Measurements from ENCODE around the gene CPTP. TPM values are rescaled to one million over a fixed set of nuclear protein-coding genes. Genes with fewer than 3 reads are reported as not detected.
A peak's percentile ranks its signal among the peaks of the same experiment; 100 is the strongest.
"Not testable (repeated sequence)": the region's sequence is repeated elsewhere in the genome, so short reads cannot be mapped to it uniquely, and the experiment has no call there.

CPTP gene
- total and polyA plus RNA-seq, 2 of the 13 experiments (the other 11 are each of a cell fraction or from before 2014, with no cell fraction given): 5.5 to 9.3 TPM

DNA sequence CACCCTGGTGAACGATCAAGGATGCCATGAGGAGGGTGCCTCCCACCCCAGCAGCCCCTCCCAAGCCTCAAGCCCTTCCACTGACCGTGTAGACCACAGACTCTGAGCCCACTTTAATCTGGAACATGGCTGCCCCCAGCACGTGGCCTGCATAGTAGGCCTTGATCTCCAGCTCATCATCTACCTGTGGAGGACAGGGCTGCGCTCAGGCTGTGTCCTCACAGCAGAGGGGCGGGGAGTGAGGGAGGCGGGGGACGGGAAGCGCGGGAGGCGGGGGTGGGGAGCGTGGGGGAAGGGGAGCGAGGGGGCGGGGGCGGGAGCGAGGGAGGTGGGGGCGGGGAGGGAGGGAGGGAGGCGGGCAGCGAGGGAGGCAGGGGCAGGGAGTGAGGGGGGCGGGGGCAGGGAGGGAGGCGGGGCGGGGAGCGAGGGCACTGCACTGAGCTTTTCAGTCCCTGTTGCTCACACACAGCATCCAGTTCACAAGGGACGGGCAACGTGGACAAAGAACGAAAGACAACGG lies 9.1 kb upstream of the CPTP start (continued):
- TF ChIP-seq, protein P1, sequence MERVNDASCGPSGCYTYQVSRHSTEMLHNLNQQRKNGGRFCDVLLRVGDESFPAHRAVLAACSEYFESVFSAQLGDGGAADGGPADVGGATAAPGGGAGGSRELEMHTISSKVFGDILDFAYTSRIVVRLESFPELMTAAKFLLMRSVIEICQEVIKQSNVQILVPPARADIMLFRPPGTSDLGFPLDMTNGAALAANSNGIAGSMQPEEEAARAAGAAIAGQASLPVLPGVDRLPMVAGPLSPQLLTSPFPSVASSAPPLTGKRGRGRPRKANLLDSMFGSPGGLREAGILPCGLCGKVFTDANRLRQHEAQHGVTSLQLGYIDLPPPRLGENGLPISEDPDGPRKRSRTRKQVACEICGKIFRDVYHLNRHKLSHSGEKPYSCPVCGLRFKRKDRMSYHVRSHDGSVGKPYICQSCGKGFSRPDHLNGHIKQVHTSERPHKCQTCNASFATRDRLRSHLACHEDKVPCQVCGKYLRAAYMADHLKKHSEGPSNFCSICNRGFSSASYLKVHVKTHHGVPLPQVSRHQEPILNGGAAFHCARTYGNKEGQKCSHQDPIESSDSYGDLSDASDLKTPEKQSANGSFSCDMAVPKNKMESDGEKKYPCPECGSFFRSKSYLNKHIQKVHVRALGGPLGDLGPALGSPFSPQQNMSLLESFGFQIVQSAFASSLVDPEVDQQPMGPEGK (CRISPR knock-in tag; IDR thresholded peaks at IDR 0.05): no peak
- TF ChIP-seq TSC22D2 (CRISPR knock-in tag; IDR thresholded peaks at IDR 0.05; ENCODE audit: borderline replicate concordance) (no peak), ZNF543 (CRISPR knock-in tag; IDR thresholded peaks at IDR 0.05) (no peak), KLF16 (CRISPR knock-in tag; IDR thresholded peaks at IDR 0.05) (no peak)

DNA sequence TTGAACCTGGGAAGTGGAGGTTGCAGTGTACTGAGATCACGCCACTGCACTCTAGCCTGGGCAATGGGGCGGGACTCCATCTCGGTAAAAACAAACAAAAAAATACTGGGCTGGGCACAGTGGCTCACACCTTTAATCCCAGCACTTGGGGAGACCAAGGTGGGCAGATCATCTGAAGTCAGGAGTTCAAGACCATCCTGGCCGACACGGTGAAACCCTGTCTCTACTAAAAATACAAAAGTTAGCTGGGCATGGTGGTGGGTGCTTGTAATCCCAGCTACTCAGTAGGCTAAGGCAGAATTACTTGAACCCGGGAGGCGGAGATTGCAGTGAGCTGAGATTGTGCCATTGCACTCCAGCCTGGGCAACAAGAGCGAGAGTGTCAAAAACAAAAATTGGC lies 8.4 kb upstream of the CPTP start:
- CTCF ChIA-PET (ENCODE audit: low intra/inter-chr PET ratio, low total read pairs); H3K4me1 ChIP-seq (ENCODE audit: insufficient read depth, low read length); intact Hi-C loops (cut with micrococcal nuclease; ENCODE audit: unreplicated experiment); POLR2A ChIA-PET; BruUV-seq (replicated peaks); DNase-seq (ENCODE audit: low spot score); in situ Hi-C loops (cut with HindIII; ENCODE audit: extremely low pct_ligation_motif_present, low pct_unique_long_range_greater_than_20kb); H3K9ac ChIP-seq (ENCODE audit: insufficient read depth, low read depth, low read length); H3K27ac ChIP-seq (ENCODE audit: extremely low read length, insufficient read depth, low read length); H3K4me2 ChIP-seq (ENCODE audit: low read depth, low read length); H4K20me1 ChIP-seq (ENCODE audit: insufficient read depth, low read length); H3K27me3 ChIP-seq (ENCODE audit: control insufficient read depth in 1 of 2, insufficient read depth in 2 of 2, low read length in 2 of 2); FAIRE-seq; H2AFZ ChIP-seq (ENCODE audit: low read length); H3K9me3 ChIP-seq (ENCODE audit: low read length); H3K4me3 ChIP-seq (replicated peaks in 1 of 3; ENCODE audit: insufficient read depth in 1 of 3, low read depth in 2 of 3, low read length in 3 of 3); ATAC-seq: not testable (repeated sequence)
- Histone ChIP-seq H3K36me3 (replicated peaks in 1 of 2; ENCODE audit: control insufficient read depth in 1 of 2, insufficient read depth in 2 of 2, low read length in 2 of 2) (peaks cover 20 to 60% of the 10 kb centered on the region in 2 experiments; a peak in 4 of 5 replicates), H3K79me2 (ENCODE audit: insufficient read depth, low read length) (peaks cover 12% of the 10 kb centered on the region)
- WGBS (ENCODE audit: low lambda C conversion rate): 86% methylated on average over 8 of the region's 8 CpGs

DNA sequence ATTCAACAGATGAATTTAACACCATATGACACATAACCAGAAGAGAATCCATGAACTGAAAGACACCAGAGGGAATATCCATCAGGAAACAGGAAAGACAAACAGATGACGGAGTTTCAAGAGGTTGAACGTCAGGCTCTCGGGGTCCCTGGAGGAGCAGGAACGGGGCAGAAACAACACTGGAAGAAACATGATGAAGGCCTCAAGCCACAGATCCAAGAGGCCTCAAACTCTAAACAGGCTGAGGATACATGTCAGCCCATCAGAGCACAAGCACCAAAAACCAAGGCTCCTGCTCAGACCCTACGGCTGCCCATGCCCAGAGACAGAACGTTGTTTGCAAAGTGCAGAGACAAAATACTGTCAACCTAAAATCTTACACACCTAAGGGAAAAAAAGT lies 7.2 kb upstream of the CPTP start:
- POLR2A ChIA-PET: no interaction called here
- TF ChIP-seq, protein P2, sequence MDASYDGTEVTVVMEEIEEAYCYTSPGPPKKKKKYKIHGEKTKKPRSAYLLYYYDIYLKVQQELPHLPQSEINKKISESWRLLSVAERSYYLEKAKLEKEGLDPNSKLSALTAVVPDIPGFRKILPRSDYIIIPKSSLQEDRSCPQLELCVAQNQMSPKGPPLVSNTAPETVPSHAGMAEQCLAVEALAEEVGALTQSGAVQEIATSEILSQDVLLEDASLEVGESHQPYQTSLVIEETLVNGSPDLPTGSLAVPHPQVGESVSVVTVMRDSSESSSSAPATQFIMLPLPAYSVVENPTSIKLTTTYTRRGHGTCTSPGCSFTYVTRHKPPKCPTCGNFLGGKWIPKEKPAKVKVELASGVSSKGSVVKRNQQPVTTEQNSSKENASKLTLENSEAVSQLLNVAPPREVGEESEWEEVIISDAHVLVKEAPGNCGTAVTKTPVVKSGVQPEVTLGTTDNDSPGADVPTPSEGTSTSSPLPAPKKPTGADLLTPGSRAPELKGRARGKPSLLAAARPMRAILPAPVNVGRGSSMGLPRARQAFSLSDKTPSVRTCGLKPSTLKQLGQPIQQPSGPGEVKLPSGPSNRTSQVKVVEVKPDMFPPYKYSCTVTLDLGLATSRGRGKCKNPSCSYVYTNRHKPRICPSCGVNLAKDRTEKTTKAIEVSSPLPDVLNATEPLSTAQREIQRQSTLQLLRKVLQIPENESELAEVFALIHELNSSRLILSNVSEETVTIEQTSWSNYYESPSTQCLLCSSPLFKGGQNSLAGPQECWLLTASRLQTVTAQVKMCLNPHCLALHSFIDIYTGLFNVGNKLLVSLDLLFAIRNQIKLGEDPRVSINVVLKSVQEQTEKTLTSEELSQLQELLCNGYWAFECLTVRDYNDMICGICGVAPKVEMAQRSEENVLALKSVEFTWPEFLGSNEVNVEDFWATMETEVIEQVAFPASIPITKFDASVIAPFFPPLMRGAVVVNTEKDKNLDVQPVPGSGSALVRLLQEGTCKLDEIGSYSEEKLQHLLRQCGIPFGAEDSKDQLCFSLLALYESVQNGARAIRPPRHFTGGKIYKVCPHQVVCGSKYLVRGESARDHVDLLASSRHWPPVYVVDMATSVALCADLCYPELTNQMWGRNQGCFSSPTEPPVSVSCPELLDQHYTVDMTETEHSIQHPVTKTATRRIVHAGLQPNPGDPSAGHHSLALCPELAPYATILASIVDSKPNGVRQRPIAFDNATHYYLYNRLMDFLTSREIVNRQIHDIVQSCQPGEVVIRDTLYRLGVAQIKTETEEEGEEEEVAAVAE (CRISPR knock-in tag; IDR thresholded peaks at IDR 0.05; ENCODE audit: borderline replicate concordance): no peak
- TF ChIP-seq, protein P3, sequence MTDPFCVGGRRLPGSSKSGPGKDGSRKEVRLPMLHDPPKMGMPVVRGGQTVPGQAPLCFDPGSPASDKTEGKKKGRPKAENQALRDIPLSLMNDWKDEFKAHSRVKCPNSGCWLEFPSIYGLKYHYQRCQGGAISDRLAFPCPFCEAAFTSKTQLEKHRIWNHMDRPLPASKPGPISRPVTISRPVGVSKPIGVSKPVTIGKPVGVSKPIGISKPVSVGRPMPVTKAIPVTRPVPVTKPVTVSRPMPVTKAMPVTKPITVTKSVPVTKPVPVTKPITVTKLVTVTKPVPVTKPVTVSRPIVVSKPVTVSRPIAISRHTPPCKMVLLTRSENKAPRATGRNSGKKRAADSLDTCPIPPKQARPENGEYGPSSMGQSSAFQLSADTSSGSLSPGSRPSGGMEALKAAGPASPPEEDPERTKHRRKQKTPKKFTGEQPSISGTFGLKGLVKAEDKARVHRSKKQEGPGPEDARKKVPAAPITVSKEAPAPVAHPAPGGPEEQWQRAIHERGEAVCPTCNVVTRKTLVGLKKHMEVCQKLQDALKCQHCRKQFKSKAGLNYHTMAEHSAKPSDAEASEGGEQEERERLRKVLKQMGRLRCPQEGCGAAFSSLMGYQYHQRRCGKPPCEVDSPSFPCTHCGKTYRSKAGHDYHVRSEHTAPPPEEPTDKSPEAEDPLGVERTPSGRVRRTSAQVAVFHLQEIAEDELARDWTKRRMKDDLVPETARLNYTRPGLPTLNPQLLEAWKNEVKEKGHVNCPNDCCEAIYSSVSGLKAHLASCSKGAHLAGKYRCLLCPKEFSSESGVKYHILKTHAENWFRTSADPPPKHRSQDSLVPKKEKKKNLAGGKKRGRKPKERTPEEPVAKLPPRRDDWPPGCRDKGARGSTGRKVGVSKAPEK (CRISPR knock-in tag; IDR thresholded peaks at IDR 0.05; ENCODE audit: borderline replicate concordance): no peak

More for the DNA sequence above, 7.2 kb upstream of the CPTP start:
- CTCF ChIA-PET (ENCODE audit: low intra/inter-chr PET ratio, low total read pairs): no interaction called here
- Histone ChIP-seq H3K4me2 (ENCODE audit: low read depth, low read length) (no peak overlapping the region), H3K4me1 (ENCODE audit: insufficient read depth, low read length) (peaks cover 6% of the 10 kb centered on the region; the same call in 1 of the 2 replicates), H3K4me3 (replicated peaks in 1 of 3; ENCODE audit: insufficient read depth in 1 of 3, low read depth in 2 of 3, low read length in 3 of 3) (no peak overlapping the region), H3K79me2 (ENCODE audit: insufficient read depth, low read length) (peaks cover 24% of the 10 kb centered on the region), H4K20me1 (ENCODE audit: insufficient read depth, low read length) (peaks cover 5% of the 10 kb centered on the region; the same call in 1 of the 2 replicates), H3K9me3 (ENCODE audit: low read length) (no peaks in the 10 kb centered on the region), H3K9ac (ENCODE audit: insufficient read depth, low read depth, low read length) (no peak overlapping the region), H3K27ac (ENCODE audit: extremely low read length, insufficient read depth, low read length) (no peak overlapping the region), H3K36me3 (replicated peaks in 1 of 2; ENCODE audit: control insufficient read depth in 1 of 2, insufficient read depth in 2 of 2, low read length in 2 of 2) (peaks cover 19 to 58% of the 10 kb centered on the region in 2 experiments; a peak in 4 of 5 replicates), H2AFZ (ENCODE audit: low read length) (no peak overlapping the region), H3K27me3 (ENCODE audit: control insufficient read depth in 1 of 2, insufficient read depth in 2 of 2, low read length in 2 of 2) (no peaks in the 10 kb centered on the region)
- intact Hi-C loops (cut with micrococcal nuclease; ENCODE audit: unreplicated experiment): no loop called here
- FAIRE-seq (no peak), DNase-seq (ENCODE audit: low spot score) (no peak), ATAC-seq (no peak)
- in situ Hi-C loops (cut with HindIII; ENCODE audit: extremely low pct_ligation_motif_present, low pct_unique_long_range_greater_than_20kb): no loop called here
- 94% methylated on average over 6 of the region's 6 CpGs for WGBS (ENCODE audit: low lambda C conversion rate)
- TSS peak; percentile 51 for BruUV-seq (replicated peaks)
